22Rv1 (cell line): ENCODE measurements around the gene PTPRC.

ENCODE experiments used
- ZFX ChIP-seq: fragments of 450-650 bp; IDR thresholded peaks from 2 replicates; pipeline ENCODE4 v1.6.1; 2017; ENCODE audit warnings: antibody characterized with exemption, borderline replicate concordance
- TF ChIP-seq, protein P1 (sequence below): fragments of 450-650 bp; IDR thresholded peaks from 2 replicates; pipeline ENCODE4 v1.5.1; 2017; ENCODE audit warnings: mild to moderate bottlenecking

- TF ChIP-seq, protein P1, sequence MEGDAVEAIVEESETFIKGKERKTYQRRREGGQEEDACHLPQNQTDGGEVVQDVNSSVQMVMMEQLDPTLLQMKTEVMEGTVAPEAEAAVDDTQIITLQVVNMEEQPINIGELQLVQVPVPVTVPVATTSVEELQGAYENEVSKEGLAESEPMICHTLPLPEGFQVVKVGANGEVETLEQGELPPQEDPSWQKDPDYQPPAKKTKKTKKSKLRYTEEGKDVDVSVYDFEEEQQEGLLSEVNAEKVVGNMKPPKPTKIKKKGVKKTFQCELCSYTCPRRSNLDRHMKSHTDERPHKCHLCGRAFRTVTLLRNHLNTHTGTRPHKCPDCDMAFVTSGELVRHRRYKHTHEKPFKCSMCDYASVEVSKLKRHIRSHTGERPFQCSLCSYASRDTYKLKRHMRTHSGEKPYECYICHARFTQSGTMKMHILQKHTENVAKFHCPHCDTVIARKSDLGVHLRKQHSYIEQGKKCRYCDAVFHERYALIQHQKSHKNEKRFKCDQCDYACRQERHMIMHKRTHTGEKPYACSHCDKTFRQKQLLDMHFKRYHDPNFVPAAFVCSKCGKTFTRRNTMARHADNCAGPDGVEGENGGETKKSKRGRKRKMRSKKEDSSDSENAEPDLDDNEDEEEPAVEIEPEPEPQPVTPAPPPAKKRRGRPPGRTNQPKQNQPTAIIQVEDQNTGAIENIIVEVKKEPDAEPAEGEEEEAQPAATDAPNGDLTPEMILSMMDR = no peak
- TF ChIP-seq ZFX = no peak
These were observed 126.6 kb downstream of the PTPRC start for GRCh38 chr1:198765416-198765815.
